ENCODE results near the gene ATG4B. TPM values are rescaled to one million over a fixed set of nuclear protein-coding genes. Genes with fewer than 3 reads are reported as not detected.

The ATG4B gene
- total RNA-seq, 4 donors from 2014 or later = 44.2 to 72.1 (median 66.0) TPM

GRCh38 chr2:241672243-241673188 lies 35.0 kb downstream of the ATG4B start:
- 80% methylated on average over 1 of the region's 42 CpGs; no CpG with 5 or more reads in 1 of the 2 donors for WGBS, 2 donors (ENCODE audit: low coverage in 1 of 2)
- peaks cover 0 to 88% of the 10 kb centered on the region in 2 donors for H3K36me3 ChIP-seq
- ATAC-seq = no peak

GRCh38 chr2:241673189-241673663 lies 35.7 kb downstream of the ATG4B start:
- ATAC-seq = no peak
- WGBS, 2 donors (ENCODE audit: low coverage in 1 of 2) = 75 to 90% methylated on average over 2 to 4 of the region's 18 CpGs
- Histone ChIP-seq H3K27me3 (no peaks in the 10 kb centered on the region), H3K9me3 (no peaks in the 10 kb centered on the region), H3K4me1 (no peaks in the 10 kb centered on the region), H3K4me3 (no peak overlapping the region), H3K36me3 (peaks cover 0 to 88% of the 10 kb centered on the region in 2 donors), H3K27ac (no peak overlapping the region)
- TF ChIP-seq EP300 (IDR thresholded peaks at IDR 0.05) (no peak), POLR2A (IDR thresholded peaks at IDR 0.05) (no peak), CTCF (IDR thresholded peaks at IDR 0.05) (no peak), POLR2AphosphoS5 (IDR thresholded peaks at IDR 0.05) (no peak)

More at GRCh38 chr2:241672243-241673188, 35.0 kb downstream of the ATG4B start:
- H3K4me3 ChIP-seq = no peak overlapping the region
- TF ChIP-seq POLR2AphosphoS5 (IDR thresholded peaks at IDR 0.05) (no peak), POLR2A (IDR thresholded peaks at IDR 0.05) (no peak), EP300 (IDR thresholded peaks at IDR 0.05) (no peak), CTCF (IDR thresholded peaks at IDR 0.05) (no peak)
- H3K4me1 ChIP-seq = no peaks in the 10 kb centered on the region
- no peak overlapping the region for H3K27ac ChIP-seq
- no peaks in the 10 kb centered on the region for H3K27me3 ChIP-seq
- no peaks in the 10 kb centered on the region for H3K9me3 ChIP-seq

GRCh38 chr2:241673797-241674725 lies 36.6 kb downstream of the ATG4B start:
- no peaks in the 10 kb centered on the region for H3K4me1 ChIP-seq
- no peak for ATAC-seq
- H3K36me3 ChIP-seq = peaks cover 0 to 88% of the 10 kb centered on the region in 2 donors
- no peak overlapping the region for H3K27ac ChIP-seq
- no peaks in the 10 kb centered on the region for H3K27me3 ChIP-seq
- TF ChIP-seq CTCF (IDR thresholded peaks at IDR 0.05) (no peak), POLR2A (IDR thresholded peaks at IDR 0.05) (no peak), POLR2AphosphoS5 (IDR thresholded peaks at IDR 0.05) (no peak), EP300 (IDR thresholded peaks at IDR 0.05) (no peak)
- WGBS, 2 donors (ENCODE audit: low coverage in 1 of 2) = 65 to 83% methylated on average over 7 of the region's 21 CpGs
- H3K4me3 ChIP-seq = no peak overlapping the region
- H3K9me3 ChIP-seq = no peaks in the 10 kb centered on the region

- no peaks in the 10 kb centered on the region for H3K27me3 ChIP-seq
- ATAC-seq = no peak
- TF ChIP-seq POLR2A (IDR thresholded peaks at IDR 0.05) = no peak
- no peak overlapping the region for H3K4me3 ChIP-seq
- peaks cover 0 to 4% (median 2%) of the 10 kb centered on the region in 3 donors for H3K4me1 ChIP-seq
- no peaks in the 10 kb centered on the region for H3K9me3 ChIP-seq
- H3K36me3 ChIP-seq = peaks cover 0 to 86% of the 10 kb centered on the region in 2 donors
- no peak overlapping the region for H3K27ac ChIP-seq
- 100% methylated on average over 1 of the region's 17 CpGs; no CpG with 5 or more reads in 1 of the 2 donors for WGBS, 2 donors (ENCODE audit: low coverage in 1 of 2)
Observed at GRCh38 chr2:241675885-241676284, 38.4 kb downstream of the ATG4B start.

GRCh38 chr2:241676665-241677064 lies 39.2 kb downstream of the ATG4B start:
- Histone ChIP-seq H3K27ac (no peak overlapping the region), H3K27me3 (no peaks in the 10 kb centered on the region), H3K4me3 (no peak overlapping the region), H3K9me3 (no peaks in the 10 kb centered on the region), H3K4me1 (peaks cover 0 to 12% (median 5%) of the 10 kb centered on the region in 3 donors), H3K36me3 (peaks cover 0 to 85% of the 10 kb centered on the region in 2 donors)
- ATAC-seq = no peak
- 100% methylated on average over 3 of the region's 17 CpGs; no CpG with 5 or more reads in 1 of the 2 donors for WGBS, 2 donors (ENCODE audit: low coverage in 1 of 2)
- no peak for TF ChIP-seq EP300 (IDR thresholded peaks at IDR 0.05)
- no peak for TF ChIP-seq CTCF (IDR thresholded peaks at IDR 0.05)
- no peak for TF ChIP-seq POLR2A (IDR thresholded peaks at IDR 0.05)
- no peak for TF ChIP-seq POLR2AphosphoS5 (IDR thresholded peaks at IDR 0.05)
